SK-N-SH (cell line): ENCODE results near the gene CAMK2N2. TPM values are rescaled to one million over a fixed set of nuclear protein-coding genes. Genes with fewer than 3 reads are reported as not detected.

ENCODE experiments used
- CTCF ChIA-PET: fragments of 300-600, 350-600 bp; formaldehyde crosslinking; extraction: SDS; loops from one replicate; lab custom pipeline; 2021; lab: Yijun Ruan, JAX
- POLR2A ChIA-PET: fragments of 350-600 bp; sonication (Branson Sonifier 250); formaldehyde crosslinking; extraction: SDS; loops from one replicate; lab custom pipeline; 2020; ENCODE audit warnings: antibody characterized with exemption, inconsistent platforms; lab: Yijun Ruan, JAX
- DNase-seq: peaks from one replicate; pipeline ENCODE4 v3.0.0; 2012
- H2AFZ ChIP-seq: fragments of 200-600 bp; sonication (generic); 2 replicates; pipeline ENCODE4 v1.8.1; 2016; ENCODE audit warnings: antibody characterized with exemption, mild to moderate bottlenecking, low read depth
- H3F3A ChIP-seq: fragments of 200-600 bp; sonication (generic); replicated peaks from 2 replicates; pipeline ENCODE3; 2016; ENCODE audit warnings: antibody characterized with exemption, mild to moderate bottlenecking; ENCODE audit not compliant: insufficient read depth
- H3K27ac ChIP-seq, 2 experiments: fragments of 200-500 bp in 1 of 2; fragments of 200-600 bp in 1 of 2; sonication (Bioruptor generic) in 1 of 2; sonication (generic), shearing (Covaris generic) in 1 of 2; 2 replicates each; pipeline versions ENCODE4 v1.5.1 to v1.6.1; 2014 to 2016; ENCODE audit warnings: low read depth in 2 of 2, inconsistent platforms in 1 of 2, low read length in 1 of 2, mild to moderate bottlenecking in 1 of 2, mixed read lengths in 1 of 2
- H3K27me3 ChIP-seq: fragments of 200-600 bp; sonication (generic), shearing (Covaris generic); 2 replicates; pipeline ENCODE4 v1.6.1; 2016; ENCODE audit warnings: mixed run types; ENCODE audit not compliant: insufficient read depth
- H3K36me3 ChIP-seq, 2 experiments: fragments of 200-500 bp in 1 of 2; fragments of 200-600 bp in 1 of 2; sonication (Bioruptor generic) in 1 of 2; sonication (generic) in 1 of 2; replicated peaks in 1 of 2; 2 replicates each; pipeline versions ENCODE3 to v1.5.1; 2014 to 2016; ENCODE audit warnings: low read length in 1 of 2, mild to moderate bottlenecking in 1 of 2; ENCODE audit not compliant: insufficient read depth in 2 of 2, control insufficient read depth in 1 of 2
- H3K4me1 ChIP-seq, 2 experiments: fragments of 200-500 bp in 1 of 2; fragments of 200-600 bp in 1 of 2; sonication (Bioruptor generic) in 1 of 2; sonication (generic), shearing (Covaris generic) in 1 of 2; 2 replicates each; pipeline versions ENCODE4 v1.5.1 to v1.6.1; 2014 to 2016; ENCODE audit warnings: low read depth in 1 of 2, low read length in 1 of 2, mixed run types in 1 of 2; ENCODE audit not compliant: insufficient read depth in 2 of 2, control insufficient read depth in 1 of 2
- H3K4me2 ChIP-seq: fragments of 200-600 bp; sonication (generic), shearing (Covaris generic); 2 replicates; pipeline ENCODE4 v1.6.1; 2017; ENCODE audit warnings: mixed run types
- H3K4me3 ChIP-seq, 2 experiments: fragments of 200-500 bp in 1 of 2; fragments of 200-600 bp in 1 of 2; sonication (Bioruptor generic) in 1 of 2; sonication (generic), shearing (Covaris generic) in 1 of 2; 2 replicates each; pipeline versions ENCODE4 v1.5.1 to v1.8.1; 2014 to 2016; ENCODE audit warnings: low read depth in 2 of 2, inconsistent platforms in 1 of 2, low read length in 1 of 2, mild to moderate bottlenecking in 1 of 2, mixed read lengths in 1 of 2, moderate library complexity in 1 of 2
- H3K79me2 ChIP-seq: fragments of 200-600 bp; sonication (generic); 2 replicates; pipeline ENCODE4 v1.8.1; 2017; ENCODE audit warnings: mild to moderate bottlenecking; ENCODE audit not compliant: insufficient read depth
- H3K9ac ChIP-seq: fragments of 200-600 bp; sonication (generic); 2 replicates; pipeline ENCODE4 v1.6.1; 2017; ENCODE audit warnings: mixed run types
- H3K9me2 ChIP-seq: fragments of 200-600 bp; sonication (generic); 2 replicates; pipeline ENCODE4 v1.6.1; 2017; ENCODE audit warnings: mixed run types
- H3K9me3 ChIP-seq: fragments of 200-600 bp; sonication (generic); 2 replicates; pipeline ENCODE4 v1.6.1; 2017; ENCODE audit warnings: mixed run types, mild to moderate bottlenecking, moderate library complexity
- H4K20me1 ChIP-seq: fragments of 200-600 bp; sonication (generic); 2 replicates; pipeline ENCODE4 v1.6.1; 2017; ENCODE audit warnings: mild to moderate bottlenecking, mixed run types; ENCODE audit not compliant: insufficient read depth
- EP300 ChIP-seq, 2 experiments: IDR thresholded peaks; 2 replicates each; pipeline versions ENCODE4 v1.4.0 to v1.6.1; 2012; ENCODE audit warnings: borderline replicate concordance in 1 of 2, low read depth in 1 of 2, low read length in 1 of 2
- EZH2phosphoT487 ChIP-seq: fragments of 200-600 bp; sonication (generic); IDR thresholded peaks from 2 replicates; pipeline ENCODE4 v1.6.1; 2017; ENCODE audit warnings: low read depth, mixed run types, mild to moderate bottlenecking, antibody characterized with exemption, moderate library complexity, borderline replicate concordance
- GABPA ChIP-seq: IDR thresholded peaks from 2 replicates; pipeline ENCODE4 v1.4.0; 2012; ENCODE audit warnings: low read depth, mild to moderate bottlenecking
- MEF2A ChIP-seq: IDR thresholded peaks from 2 replicates; pipeline ENCODE4 v1.4.0; 2012; ENCODE audit warnings: low read depth, borderline replicate concordance
- MXI1 ChIP-seq: IDR thresholded peaks from 2 replicates; pipeline ENCODE4 v1.6.1; 2012; ENCODE audit warnings: mild to moderate bottlenecking, low read depth, low read length, improper control_type of control experiment
- REST ChIP-seq: IDR thresholded peaks from 2 replicates; pipeline ENCODE4 v1.6.1; 2012; ENCODE audit warnings: mild to moderate bottlenecking, low read depth, low read length, moderate library complexity
- SIN3A ChIP-seq: IDR thresholded peaks from 2 replicates; pipeline ENCODE4 v1.6.1; 2012; ENCODE audit warnings: low read depth, mild to moderate bottlenecking, low read length, moderate library complexity, borderline replicate concordance
- TCF12 ChIP-seq: IDR thresholded peaks from 2 replicates; pipeline ENCODE4 v1.4.0; 2012
- WGBS: methylation state at CpG from one replicate; pipeline ENCODE4 v1.1.6; 2017; ENCODE audit warnings: low lambda C conversion rate; 5-methylcytosine and 5-hydroxymethylcytosine counted together
- polyA plus RNA-seq, 3 experiments: library from polyadenylated mRNA; depleted of rRNA; stranded (reverse); fragments of >200 nt; gene quantifications; 2 replicates each; pipeline ENCODE4 v1.2.3, GENCODE V29; 2012
- TF ChIP-seq, protein P1 (sequence below): IDR thresholded peaks from 2 replicates; pipeline ENCODE4 v1.4.0; 2012; ENCODE audit warnings: low read depth, borderline replicate concordance
- TF ChIP-seq, protein P2 (sequence below): IDR thresholded peaks from 2 replicates; pipeline ENCODE4 v1.4.0; 2012; ENCODE audit warnings: low read depth, borderline replicate concordance

Gene CAMK2N2
- polyA plus RNA-seq, 1 of the 3 experiments (the other 2 are of a cell fraction), result 2.2 TPM

DNA sequence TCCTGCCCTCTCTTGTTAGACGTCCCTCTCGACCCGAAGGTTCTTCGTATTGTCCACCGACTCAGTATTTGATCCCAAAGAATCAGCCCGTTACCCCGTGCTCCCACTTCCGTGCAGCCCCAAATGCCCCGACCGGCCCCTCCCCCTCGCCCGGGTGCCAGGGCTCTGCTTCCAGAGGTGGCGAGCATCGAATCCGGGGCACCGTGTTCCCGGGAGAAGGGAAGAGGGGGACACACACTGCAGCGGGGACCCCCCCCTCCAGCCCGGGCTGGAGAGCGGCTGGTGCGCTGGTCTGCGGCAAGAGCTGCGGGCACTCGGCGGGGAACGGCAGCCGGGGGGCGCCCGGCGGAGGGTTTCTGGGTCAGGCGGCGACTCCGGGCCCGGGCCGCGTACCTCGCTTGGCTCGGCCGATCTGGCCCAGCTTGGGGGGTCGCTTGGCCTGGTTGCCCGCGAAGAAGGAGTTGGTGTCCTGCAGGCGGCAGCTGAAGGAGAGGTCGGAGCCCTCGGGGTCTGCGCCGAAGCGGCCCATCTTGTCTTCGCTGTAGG, 556 bp downstream of the CAMK2N2 start (continued):
- TF ChIP-seq, protein P1, sequence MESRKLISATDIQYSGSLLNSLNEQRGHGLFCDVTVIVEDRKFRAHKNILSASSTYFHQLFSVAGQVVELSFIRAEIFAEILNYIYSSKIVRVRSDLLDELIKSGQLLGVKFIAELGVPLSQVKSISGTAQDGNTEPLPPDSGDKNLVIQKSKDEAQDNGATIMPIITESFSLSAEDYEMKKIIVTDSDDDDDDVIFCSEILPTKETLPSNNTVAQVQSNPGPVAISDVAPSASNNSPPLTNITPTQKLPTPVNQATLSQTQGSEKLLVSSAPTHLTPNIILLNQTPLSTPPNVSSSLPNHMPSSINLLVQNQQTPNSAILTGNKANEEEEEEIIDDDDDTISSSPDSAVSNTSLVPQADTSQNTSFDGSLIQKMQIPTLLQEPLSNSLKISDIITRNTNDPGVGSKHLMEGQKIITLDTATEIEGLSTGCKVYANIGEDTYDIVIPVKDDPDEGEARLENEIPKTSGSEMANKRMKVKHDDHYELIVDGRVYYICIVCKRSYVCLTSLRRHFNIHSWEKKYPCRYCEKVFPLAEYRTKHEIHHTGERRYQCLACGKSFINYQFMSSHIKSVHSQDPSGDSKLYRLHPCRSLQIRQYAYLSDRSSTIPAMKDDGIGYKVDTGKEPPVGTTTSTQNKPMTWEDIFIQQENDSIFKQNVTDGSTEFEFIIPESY, result no peak
- no peak for TF ChIP-seq MEF2A

GRCh38 chr3:184259878-184260723, 1.3 kb downstream of the CAMK2N2 start:
- Histone ChIP-seq H3K4me2 (peak overlapping the region; percentile 95), H3K36me3 (no peaks in the 10 kb centered on the region), H2AFZ (no peak overlapping the region), H3F3A (peaks cover 4% of the 10 kb centered on the region), H3K9ac (no peak overlapping the region), H3K9me2 (no peaks in the 10 kb centered on the region), H3K79me2 (no peaks in the 10 kb centered on the region), H3K27ac (no peak overlapping the region)
- CTCF ChIA-PET, result interaction anchor here (1.0 to 4.1 kb wide), 5 partner anchors 10 to 365 kb away, joined by 3 to 25 read pairs (median 8); partner anchors contain the start of gene EEF1AKMT4
- 1% methylated on average over 12 of the region's 91 CpGs for WGBS
- peak; percentile 40; the same call in 1 of the 2 replicates for TF ChIP-seq SIN3A
- TF ChIP-seq TCF12, result no peak
- TF ChIP-seq REST, result peak; percentile 92
- no peak for TF ChIP-seq EP300 (IDR thresholded peaks at IDR 0.05; ENCODE audit: borderline replicate concordance in 1 of 2, low read depth in 1 of 2, low read length in 1 of 2)
- no peak for TF ChIP-seq GABPA
- TF ChIP-seq, protein P2, sequence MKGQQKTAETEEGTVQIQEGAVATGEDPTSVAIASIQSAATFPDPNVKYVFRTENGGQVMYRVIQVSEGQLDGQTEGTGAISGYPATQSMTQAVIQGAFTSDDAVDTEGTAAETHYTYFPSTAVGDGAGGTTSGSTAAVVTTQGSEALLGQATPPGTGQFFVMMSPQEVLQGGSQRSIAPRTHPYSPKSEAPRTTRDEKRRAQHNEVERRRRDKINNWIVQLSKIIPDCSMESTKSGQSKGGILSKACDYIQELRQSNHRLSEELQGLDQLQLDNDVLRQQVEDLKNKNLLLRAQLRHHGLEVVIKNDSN, result no peak
- 0 out of 2 replicates have a peak, but pooled peaks have one; percentile 23 for TF ChIP-seq MXI1
- no peak for TF ChIP-seq EZH2phosphoT487
- TF ChIP-seq, all 33 proteins: peak for 3
- Histone ChIP-seq H3K4me3 (peak overlapping the region; percentile 54 to 80), H3K9me3 (no peaks in the 10 kb centered on the region), H3K4me1 (peaks cover 0 to 22% of the 10 kb centered on the region in 2 experiments; a peak in 1 of 4 replicates), H3K27me3 (no peaks in the 10 kb centered on the region), H4K20me1 (peaks cover 24% of the 10 kb centered on the region)
- peak; percentile 78 for DNase-seq
- POLR2A ChIA-PET, result interaction anchor here (1.4 kb wide), 1 partner anchor 102 kb away, joined by 3 read pairs; no protein-coding TSS in a partner anchor
